NCI-H524 treated with DMSO at 0.1 percent for 48 hours (cell line): ENCODE results near the gene ACOX1.
A peak's percentile ranks its signal among the peaks of the same experiment; 100 is the strongest.

Source experiments
- DNase-seq: peaks from one replicate; lab custom pipeline; 2025; lab: John Stamatoyannopoulos, UW

ACOX1 gene

GRCh38 chr17:75909051-75909811, 69.7 kb downstream of the ACOX1 start:
- no peak for DNase-seq

GRCh38 chr17:75908201-75908600, 70.8 kb downstream of the ACOX1 start:
- DNase-seq: no peak

- DNase-seq: no peak
Observed at GRCh38 chr17:75906143-75906884, 72.7 kb downstream of the ACOX1 start.

- DNase-seq: peak; percentile 92
Observed at GRCh38 chr17:75904749-75905521, 74.0 kb downstream of the ACOX1 start, which contains the start of gene MRPL38. Gene MRPL38 (minus strand): TSS chr17:75904884. CDS start chr17:75904875, 9 bp downstream.

- no peak for DNase-seq
Observed at GRCh38 chr17:75902406-75902805, 76.6 kb downstream of the ACOX1 start.

GRCh38 chr17:75901727-75902126, 77.2 kb downstream of the ACOX1 start:
- DNase-seq: no peak

- no peak for DNase-seq
Observed at GRCh38 chr17:75900691-75901533, 78.1 kb downstream of the ACOX1 start.

GRCh38 chr17:75899767-75900468, 79.0 kb downstream of the ACOX1 start:
- no peak for DNase-seq

- DNase-seq: no peak
Observed at GRCh38 chr17:75899353-75899752, 79.6 kb downstream of the ACOX1 start.

GRCh38 chr17:75898791-75899190, 80.2 kb downstream of the ACOX1 start:
- no peak for DNase-seq

- DNase-seq: no peak
Observed at GRCh38 chr17:75898065-75898464, 80.9 kb downstream of the ACOX1 start.

- DNase-seq: no peak
Observed at GRCh38 chr17:75897160-75898019, 81.6 kb downstream of the ACOX1 start.

GRCh38 chr17:75896415-75897159, 82.4 kb downstream of the ACOX1 start, which contains the start of gene TRIM65:
Gene TRIM65 (minus strand): TSS chr17:75896951. CDS start chr17:75896937, 14 bp downstream.
- DNase-seq: no peak

- DNase-seq: no peak
Observed at GRCh38 chr17:75895370-75896155, 83.4 kb downstream of the ACOX1 start.

- no peak for DNase-seq
Observed at GRCh38 chr17:75894049-75894733, 84.8 kb downstream of the ACOX1 start.

GRCh38 chr17:75893305-75894048, 85.5 kb downstream of the ACOX1 start:
- no peak for DNase-seq
